Measurements from ENCODE around the gene ADNP2. TPM values are rescaled to one million over a fixed set of nuclear protein-coding genes. Genes with fewer than 3 reads are reported as not detected.

ADNP2 gene
- total and polyA plus RNA-seq, 2 donors (not counting 3 experiments of a cell fraction or from before 2014, with no cell fraction given), result 10.2 to 20.6 TPM

DNA sequence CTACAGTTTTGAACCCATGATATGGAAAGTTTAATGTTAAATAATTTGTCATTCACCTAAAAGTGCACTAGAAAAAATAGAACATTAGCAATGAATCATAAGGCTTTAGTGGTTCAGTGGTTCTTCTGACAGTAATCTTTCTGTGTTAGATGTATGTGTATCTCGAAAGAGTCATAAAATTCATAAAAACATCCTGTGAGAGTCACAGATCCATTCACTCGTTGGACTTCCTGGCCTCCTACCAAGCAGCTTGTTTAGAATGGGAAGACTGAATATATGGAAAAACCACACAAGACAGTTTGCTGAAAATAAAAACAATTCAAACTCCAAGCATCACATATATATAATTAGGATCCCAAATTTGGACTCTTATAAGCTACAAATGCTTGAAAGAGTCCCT is 34.8 kb downstream of the ADNP2 start:
- Histone ChIP-seq H2AFZ (ENCODE audit: low read depth, low read length) (no peak overlapping the region), H3K9me1 (replicated peaks; ENCODE audit: control insufficient read depth, extremely low read depth, insufficient read depth, low read length) (no peaks in the 10 kb centered on the region), H3K27me3 (ENCODE audit: control insufficient read depth in 2 of 2, insufficient read depth in 2 of 2, low read length in 2 of 2) (no peaks in the 10 kb centered on the region), H3K4me3 (replicated peaks in 1 of 3; ENCODE audit: insufficient read depth in 1 of 3, low read depth in 1 of 3, low read length in 3 of 3) (no peak overlapping the region), H3K9ac (replicated peaks; ENCODE audit: extremely low read depth, insufficient read depth, low read length) (no peak overlapping the region), H3K27ac (ENCODE audit: insufficient read depth, low read depth, low read length) (no peak overlapping the region), H3K4me2 (ENCODE audit: insufficient read depth, low read length) (no peak overlapping the region), H4K20me1 (replicated peaks; ENCODE audit: control insufficient read depth, extremely low read depth, insufficient read depth, low read length) (no peaks in the 10 kb centered on the region), H3K9me3 (replicated peaks; ENCODE audit: control insufficient read depth, insufficient read depth, low read length) (no peaks in the 10 kb centered on the region), H3K36me3 (ENCODE audit: control insufficient read depth in 2 of 2, extremely low read depth in 1 of 2, insufficient read depth in 2 of 2, low read length in 2 of 2) (peaks cover 2% of the 10 kb centered on the region in 2 experiments), H3K79me2 (ENCODE audit: control insufficient read depth, insufficient read depth, low read length) (no peaks in the 10 kb centered on the region), H3K4me1 (ENCODE audit: control insufficient read depth, extremely low read depth, insufficient read depth, low read length) (peaks cover 8% of the 10 kb centered on the region)
- DNase-seq (ENCODE audit: low read depth, low spot score), result peak; percentile 75
- TF ChIP-seq POLR2A (IDR thresholded peaks at IDR 0.05; ENCODE audit: low read depth, low read length), result no peak
- TF ChIP-seq, protein P1, sequence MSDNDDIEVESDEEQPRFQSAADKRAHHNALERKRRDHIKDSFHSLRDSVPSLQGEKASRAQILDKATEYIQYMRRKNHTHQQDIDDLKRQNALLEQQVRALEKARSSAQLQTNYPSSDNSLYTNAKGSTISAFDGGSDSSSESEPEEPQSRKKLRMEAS (IDR thresholded peaks at IDR 0.05; ENCODE audit: insufficient read depth, insufficient read length), result no peak
- TF ChIP-seq FOS (IDR thresholded peaks at IDR 0.05; ENCODE audit: borderline replicate concordance, insufficient read depth, low read length), result peak; percentile 27
- no peak for TF ChIP-seq MYC (IDR thresholded peaks at IDR 0.05; ENCODE audit: low read depth, low read length)
- dilution Hi-C loops (cut with MboI; ENCODE audit: extremely low pct_ligation_motif_present, low sequenced_read_pairs) (no loop called here), intact Hi-C loops (cut with micrococcal nuclease) (no loop called here)
- ChIA-PET POLR2A (no interaction called here), CTCF (interaction anchor here (1.1 to 5.5 kb wide), 2 partner anchors 14 to 15 kb away, joined by 3 to 53 read pairs; no protein-coding TSS in a partner anchor)
- no TSS peak for BruUV-seq (replicated peaks)
- FAIRE-seq, result peak; percentile 76

DNA sequence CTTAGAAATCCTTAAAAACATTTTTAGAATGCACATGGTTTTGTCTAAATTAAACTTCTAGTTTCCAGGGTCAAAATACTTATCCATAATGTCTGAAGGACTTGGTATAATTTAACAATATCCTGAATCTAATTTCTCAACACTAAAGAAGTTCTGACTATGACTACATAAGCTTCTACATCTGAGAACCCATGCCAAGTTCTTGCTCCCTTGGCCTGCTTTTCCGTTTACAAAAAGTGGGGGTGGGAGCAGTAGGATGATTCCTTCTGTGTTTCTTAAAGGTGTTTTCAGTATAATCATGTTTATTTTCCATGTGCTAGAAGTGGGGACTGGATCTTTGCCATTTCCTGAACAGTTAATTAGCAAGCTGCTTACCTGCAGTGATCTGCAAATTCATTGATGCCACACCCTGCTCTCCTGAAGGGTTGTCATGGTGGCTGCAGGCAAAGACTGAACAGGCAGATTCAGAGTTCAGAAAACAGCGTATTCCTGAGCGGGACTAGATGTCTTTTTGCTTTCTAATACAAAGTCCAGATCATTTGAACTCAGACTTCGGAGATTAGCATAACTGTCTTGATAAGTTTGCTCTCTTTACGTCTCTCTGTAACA is 36.2 kb downstream of the ADNP2 start:
- no peak for FAIRE-seq
- Histone ChIP-seq H3K4me3 (replicated peaks in 1 of 3; ENCODE audit: insufficient read depth in 1 of 3, low read depth in 1 of 3, low read length in 3 of 3) (no peak overlapping the region), H3K9ac (replicated peaks; ENCODE audit: extremely low read depth, insufficient read depth, low read length) (no peak overlapping the region), H4K20me1 (replicated peaks; ENCODE audit: control insufficient read depth, extremely low read depth, insufficient read depth, low read length) (no peaks in the 10 kb centered on the region), H3K27ac (ENCODE audit: insufficient read depth, low read depth, low read length) (no peak overlapping the region), H3K27me3 (ENCODE audit: control insufficient read depth in 2 of 2, insufficient read depth in 2 of 2, low read length in 2 of 2) (no peaks in the 10 kb centered on the region), H3K79me2 (ENCODE audit: control insufficient read depth, insufficient read depth, low read length) (no peaks in the 10 kb centered on the region), H3K36me3 (ENCODE audit: control insufficient read depth in 2 of 2, extremely low read depth in 1 of 2, insufficient read depth in 2 of 2, low read length in 2 of 2) (peaks cover 0 to 2% of the 10 kb centered on the region in 2 experiments), H3K4me2 (ENCODE audit: insufficient read depth, low read length) (no peak overlapping the region), H2AFZ (ENCODE audit: low read depth, low read length) (no peak overlapping the region), H3K9me1 (replicated peaks; ENCODE audit: control insufficient read depth, extremely low read depth, insufficient read depth, low read length) (no peaks in the 10 kb centered on the region), H3K9me3 (replicated peaks; ENCODE audit: control insufficient read depth, insufficient read depth, low read length) (no peaks in the 10 kb centered on the region), H3K4me1 (ENCODE audit: control insufficient read depth, extremely low read depth, insufficient read depth, low read length) (peaks cover 8% of the 10 kb centered on the region)
- CTCF ChIA-PET, result interaction anchor here (5.5 kb wide), 1 partner anchor 13 kb away, joined by 53 read pairs; no protein-coding TSS in a partner anchor
- peak; percentile 9 for DNase-seq (ENCODE audit: low read depth, low spot score)
- TF ChIP-seq POLR2AphosphoS5 (IDR thresholded peaks at IDR 0.05; ENCODE audit: insufficient read depth, low read depth, low read length), result no peak
- no peak for TF ChIP-seq CTCF (IDR thresholded peaks at IDR 0.05; ENCODE audit: extremely low read depth in 1 of 2, insufficient read depth in 1 of 2, low read depth in 1 of 2, low read length in 2 of 2)
- no peak for TF ChIP-seq POLR2A (IDR thresholded peaks at IDR 0.05; ENCODE audit: low read depth, low read length)
- TF ChIP-seq FOS (IDR thresholded peaks at IDR 0.05; ENCODE audit: borderline replicate concordance, insufficient read depth, low read length), result no peak
- no peak for TF ChIP-seq EZH2 (IDR thresholded peaks at IDR 0.05; ENCODE audit: borderline replicate concordance, low read depth, low read length, severe bottlenecking)
- dilution Hi-C loops (cut with MboI; ENCODE audit: extremely low pct_ligation_motif_present, low sequenced_read_pairs) (no loop called here), intact Hi-C loops (cut with micrococcal nuclease) (loop anchor here (5.0 kb wide), 1 partner anchor 33 kb away; no protein-coding TSS in a partner anchor)
- no TSS peak for BruUV-seq (replicated peaks)
- POLR2A ChIA-PET, result no interaction called here
